22Rv1 (cell line): ENCODE data around the gene SH3TC2.

ENCODE experiments used
- H3K27ac ChIP-seq: fragments of 450-650 bp; 2 replicates; pipeline ENCODE4 v1.5.1; 2017
- ZFX ChIP-seq: fragments of 450-650 bp; IDR thresholded peaks from 2 replicates; pipeline ENCODE4 v1.6.1; 2017; ENCODE audit warnings: antibody characterized with exemption, borderline replicate concordance
- TF ChIP-seq, protein P1 (sequence below): fragments of 450-650 bp; IDR thresholded peaks from 2 replicates; pipeline ENCODE4 v1.5.1; 2017; ENCODE audit warnings: mild to moderate bottlenecking

SH3TC2 gene

DNA sequence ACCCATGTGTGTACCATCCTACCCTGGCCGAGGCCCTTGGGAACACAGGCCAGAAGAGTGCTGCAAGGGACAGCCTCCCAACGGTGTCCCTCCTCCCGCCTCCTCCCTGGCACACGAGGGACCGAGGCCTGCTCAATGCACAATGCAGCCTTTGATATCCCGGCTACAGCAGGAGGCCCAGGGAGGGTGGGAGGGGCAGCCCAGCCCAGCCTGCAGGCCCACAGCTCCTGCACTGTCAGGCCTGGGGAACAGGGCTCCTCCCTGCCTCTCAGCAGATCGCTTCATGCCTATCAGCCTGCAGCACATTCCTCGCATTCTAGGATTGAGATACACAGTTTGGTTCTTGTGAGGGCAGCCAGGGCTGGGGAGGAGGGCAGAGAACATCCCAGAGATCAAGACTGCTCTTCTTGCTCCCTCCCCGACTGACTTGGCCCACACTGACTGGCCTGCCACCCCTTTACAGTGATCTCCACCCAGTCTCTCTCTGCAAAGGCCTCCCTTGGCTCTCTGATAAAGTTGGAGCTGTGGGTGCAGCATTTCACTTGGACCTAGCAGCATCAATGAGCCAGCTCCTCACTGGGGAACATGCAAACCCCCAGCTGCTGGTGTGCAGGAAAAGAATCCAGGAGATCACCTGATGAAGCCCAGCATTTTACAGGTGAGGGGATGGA lies at the start of gene SH3TC2:
TSS of gene SH3TC2 (minus strand) at position 46 of the 671 bp plus-strand sequence. CDS start at position 6, 40 bp downstream.
- no peak within 1 kb of the TSS for H3K27ac ChIP-seq

DNA sequence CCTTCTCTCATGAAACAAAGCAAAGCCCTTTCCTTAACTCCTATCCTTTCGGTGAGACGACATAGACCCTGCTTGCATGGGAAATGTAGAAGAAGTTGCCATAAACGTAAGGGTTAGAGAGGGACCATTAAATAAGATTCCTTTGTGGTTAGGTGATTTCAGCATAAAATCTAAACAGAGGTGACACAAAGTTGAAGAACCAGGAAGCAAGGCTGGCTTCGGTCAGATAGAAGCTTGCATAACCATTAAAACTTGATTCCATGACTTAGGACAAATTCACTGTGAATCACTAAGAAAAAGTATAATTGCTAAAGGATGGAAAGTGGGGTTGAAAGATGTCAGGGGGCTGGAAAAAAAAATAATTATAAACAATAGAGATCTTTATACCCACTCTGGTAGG lies 47.5 kb upstream of the SH3TC2 start:
- no peak for TF ChIP-seq ZFX
- TF ChIP-seq, protein P1, sequence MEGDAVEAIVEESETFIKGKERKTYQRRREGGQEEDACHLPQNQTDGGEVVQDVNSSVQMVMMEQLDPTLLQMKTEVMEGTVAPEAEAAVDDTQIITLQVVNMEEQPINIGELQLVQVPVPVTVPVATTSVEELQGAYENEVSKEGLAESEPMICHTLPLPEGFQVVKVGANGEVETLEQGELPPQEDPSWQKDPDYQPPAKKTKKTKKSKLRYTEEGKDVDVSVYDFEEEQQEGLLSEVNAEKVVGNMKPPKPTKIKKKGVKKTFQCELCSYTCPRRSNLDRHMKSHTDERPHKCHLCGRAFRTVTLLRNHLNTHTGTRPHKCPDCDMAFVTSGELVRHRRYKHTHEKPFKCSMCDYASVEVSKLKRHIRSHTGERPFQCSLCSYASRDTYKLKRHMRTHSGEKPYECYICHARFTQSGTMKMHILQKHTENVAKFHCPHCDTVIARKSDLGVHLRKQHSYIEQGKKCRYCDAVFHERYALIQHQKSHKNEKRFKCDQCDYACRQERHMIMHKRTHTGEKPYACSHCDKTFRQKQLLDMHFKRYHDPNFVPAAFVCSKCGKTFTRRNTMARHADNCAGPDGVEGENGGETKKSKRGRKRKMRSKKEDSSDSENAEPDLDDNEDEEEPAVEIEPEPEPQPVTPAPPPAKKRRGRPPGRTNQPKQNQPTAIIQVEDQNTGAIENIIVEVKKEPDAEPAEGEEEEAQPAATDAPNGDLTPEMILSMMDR: no peak
- H3K27ac ChIP-seq: no peak overlapping the region

More for the DNA sequence above, at the start of gene SH3TC2:
- no peak for TF ChIP-seq ZFX
- TF ChIP-seq, protein P1: no peak

DNA sequence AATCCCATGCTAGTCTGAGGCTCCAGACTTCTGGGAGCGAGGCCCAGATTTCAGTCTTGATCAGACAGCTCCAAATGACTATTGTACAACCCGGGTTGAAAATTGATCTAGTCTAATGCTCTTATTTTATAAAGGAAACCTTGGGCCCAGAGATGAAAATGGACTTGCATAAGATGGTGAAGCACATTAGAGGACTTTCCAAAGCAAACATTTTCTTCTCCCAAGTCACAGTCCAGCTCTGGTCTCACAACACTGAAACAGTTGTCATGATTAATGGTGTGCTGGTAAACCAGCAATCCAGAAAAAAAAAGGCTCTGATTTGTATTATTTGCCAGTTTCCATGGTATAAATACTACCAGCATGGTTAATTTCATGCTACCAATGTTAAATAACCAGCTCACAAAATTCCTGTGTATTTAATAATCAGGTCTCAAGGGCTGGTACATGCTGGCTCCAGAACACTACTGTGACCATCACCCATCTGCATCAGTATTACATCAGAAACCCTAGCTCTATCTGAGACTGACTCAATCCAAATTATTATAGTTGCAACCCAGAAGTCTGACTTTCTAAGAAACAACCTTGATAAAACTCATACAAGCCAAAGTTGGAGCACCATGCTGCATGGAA lies 45.9 kb upstream of the SH3TC2 start:
- H3K27ac ChIP-seq: no peak overlapping the region
- TF ChIP-seq ZFX: no peak
- TF ChIP-seq, protein P1: no peak

DNA sequence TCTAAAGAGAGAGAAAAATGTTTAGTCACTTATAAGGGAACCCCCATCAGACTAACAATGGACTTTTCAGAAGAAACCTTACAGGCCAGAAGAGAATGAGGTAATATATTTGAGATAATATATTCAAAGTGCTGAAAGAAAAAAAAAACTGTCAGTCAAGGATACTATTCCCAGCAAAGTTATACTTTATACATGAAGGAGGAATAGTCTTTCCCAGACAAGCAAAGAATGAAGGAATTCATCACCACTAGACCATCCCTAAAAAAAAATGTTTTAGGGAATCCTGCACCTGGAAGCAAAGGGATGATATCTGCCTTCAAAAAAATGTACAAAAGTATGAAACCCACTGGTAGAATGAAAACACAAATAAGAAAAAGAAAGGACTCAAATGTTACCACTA lies 37.5 kb upstream of the SH3TC2 start:
- no peak for TF ChIP-seq ZFX
- TF ChIP-seq, protein P1: no peak
- H3K27ac ChIP-seq: no peak overlapping the region

DNA sequence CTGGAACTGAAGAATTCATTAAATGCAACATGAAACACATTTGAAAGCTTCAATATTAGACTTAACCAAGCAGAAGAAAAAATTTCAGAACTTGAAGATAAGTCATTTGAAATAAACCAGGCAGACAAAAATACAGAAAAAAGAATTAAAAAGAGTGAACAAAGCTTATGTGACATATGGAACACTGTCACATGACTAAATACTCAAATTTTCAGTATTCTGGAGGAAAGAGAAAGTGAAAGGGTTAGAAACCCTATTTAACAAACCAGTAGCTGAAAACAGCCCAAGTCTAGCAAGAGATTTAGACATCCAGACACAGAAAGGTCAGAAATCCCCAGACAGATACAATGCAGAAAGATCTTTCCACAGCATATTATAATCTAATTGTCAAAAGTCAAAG lies 37.1 kb upstream of the SH3TC2 start:
- TF ChIP-seq, protein P1: no peak
- TF ChIP-seq ZFX: no peak
- H3K27ac ChIP-seq: no peak overlapping the region

DNA sequence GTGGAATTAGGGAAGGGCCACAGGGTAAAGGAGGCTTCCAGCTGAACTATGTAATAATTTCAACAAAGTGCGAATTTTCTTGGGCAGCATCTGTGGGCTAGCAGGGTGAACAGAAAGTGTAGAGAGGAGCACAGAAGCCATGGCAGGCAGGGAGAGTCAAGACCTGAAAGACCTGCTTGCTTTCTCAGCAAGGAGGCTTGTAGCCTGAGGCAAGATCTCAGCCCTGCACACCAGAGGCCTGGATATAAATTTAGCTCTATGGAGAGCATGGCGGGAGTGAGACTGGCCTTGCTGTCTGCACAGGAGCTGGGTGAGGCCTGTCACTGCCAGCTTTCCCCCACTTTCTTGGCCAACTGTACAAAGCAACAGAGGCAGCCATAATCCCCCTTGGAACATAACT lies 32.1 kb upstream of the SH3TC2 start:
- H3K27ac ChIP-seq: no peak overlapping the region
- TF ChIP-seq, protein P1: no peak
- TF ChIP-seq ZFX: no peak

DNA sequence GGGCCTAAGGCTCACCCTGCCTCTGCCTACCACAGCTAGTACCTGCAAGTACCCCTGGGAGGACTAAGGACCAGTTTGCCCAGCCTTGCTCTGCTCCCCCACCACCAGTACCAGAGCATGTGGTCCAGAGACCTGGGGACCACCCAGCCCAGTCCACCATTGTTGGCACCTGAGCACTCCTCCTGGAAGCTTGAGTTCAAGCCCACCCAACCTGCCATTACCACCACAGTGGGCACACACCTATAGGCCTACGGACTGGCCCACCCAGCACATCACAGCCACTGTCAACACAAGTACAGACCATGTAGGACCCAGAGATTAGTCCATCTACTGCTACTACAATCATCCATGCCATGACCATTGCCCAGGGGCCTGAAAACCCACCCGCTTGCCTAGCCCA lies 30.8 kb upstream of the SH3TC2 start:
- TF ChIP-seq, protein P1: no peak
- TF ChIP-seq ZFX: no peak
- H3K27ac ChIP-seq: no peak overlapping the region
